ENCODE results near the gene ATP6V1D. TPM values are rescaled to one million over a fixed set of nuclear protein-coding genes. Genes with fewer than 3 reads are reported as not detected.

Gene ATP6V1D
- total and polyA plus RNA-seq, 2 of the 8 experiments (the other 6 are each of a cell fraction or from before 2014, with no cell fraction given): 45.1 to 76.3 TPM

GRCh38 chr14:67332468-67332867 is 27.1 kb downstream of the ATP6V1D start (continued):
- TF ChIP-seq USF2 (IDR thresholded peaks at IDR 0.05; ENCODE audit: low read length): no peak
- no peak for TF ChIP-seq TCF12 (IDR thresholded peaks at IDR 0.05; ENCODE audit: low read depth, low read length)
- no peak for TF ChIP-seq NRF1 (IDR thresholded peaks at IDR 0.05; ENCODE audit: low read depth, low read length)

All from H1 (cell line).